ENCODE results near the gene HOXB5.
A peak's percentile ranks its signal among the peaks of the same experiment; 100 is the strongest.

HOXB5 gene

DNA sequence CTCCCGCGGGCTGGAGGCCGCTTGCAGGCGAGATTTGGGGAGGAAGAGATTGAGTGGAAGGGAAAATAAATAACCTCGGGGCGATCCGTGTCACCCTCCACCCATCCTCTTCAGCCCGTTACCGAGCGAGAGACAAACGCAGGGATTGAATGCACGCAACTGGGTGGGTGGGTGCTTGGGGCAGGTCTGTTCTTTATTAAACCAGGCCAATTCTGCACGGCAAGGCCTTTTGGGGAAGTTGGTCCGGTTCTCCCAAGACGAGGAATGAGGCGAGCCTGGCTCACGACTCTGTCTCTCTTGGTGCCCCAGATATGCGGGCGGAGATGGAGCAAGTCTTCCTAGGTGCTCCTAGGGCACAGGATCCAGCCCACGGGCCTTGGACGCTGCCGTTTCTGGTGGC is 17.6 kb upstream of the HOXB5 start:
- H3K4me3 ChIP-seq: peak overlapping the region; percentile 38 to 49

GRCh38 chr17:48610282-48611211 is 17.0 kb upstream of the HOXB5 start, which contains the start of gene HOXB7:
TSS of gene HOXB7 (minus strand) at chr17:48611017. CDS start at chr17:48610918, 99 bp downstream.
- Histone ChIP-seq H3K4me3 (peak within 1 kb of the TSS; percentile 38 to 49), H3K27me3 (peaks cover 12 to 99% of the 10 kb centered on the region in 2 donors), H3K4me1 (peaks cover 0 to 50% (median 43%) of the 10 kb centered on the region in 4 donors), H3K9me3 (no peaks in the 10 kb centered on the region), H3K27ac (peak within 1 kb of the TSS in 1 of 2 donors; percentile 6), H3K36me3 (no peaks in the 10 kb centered on the region)
- TF ChIP-seq, protein P1, sequence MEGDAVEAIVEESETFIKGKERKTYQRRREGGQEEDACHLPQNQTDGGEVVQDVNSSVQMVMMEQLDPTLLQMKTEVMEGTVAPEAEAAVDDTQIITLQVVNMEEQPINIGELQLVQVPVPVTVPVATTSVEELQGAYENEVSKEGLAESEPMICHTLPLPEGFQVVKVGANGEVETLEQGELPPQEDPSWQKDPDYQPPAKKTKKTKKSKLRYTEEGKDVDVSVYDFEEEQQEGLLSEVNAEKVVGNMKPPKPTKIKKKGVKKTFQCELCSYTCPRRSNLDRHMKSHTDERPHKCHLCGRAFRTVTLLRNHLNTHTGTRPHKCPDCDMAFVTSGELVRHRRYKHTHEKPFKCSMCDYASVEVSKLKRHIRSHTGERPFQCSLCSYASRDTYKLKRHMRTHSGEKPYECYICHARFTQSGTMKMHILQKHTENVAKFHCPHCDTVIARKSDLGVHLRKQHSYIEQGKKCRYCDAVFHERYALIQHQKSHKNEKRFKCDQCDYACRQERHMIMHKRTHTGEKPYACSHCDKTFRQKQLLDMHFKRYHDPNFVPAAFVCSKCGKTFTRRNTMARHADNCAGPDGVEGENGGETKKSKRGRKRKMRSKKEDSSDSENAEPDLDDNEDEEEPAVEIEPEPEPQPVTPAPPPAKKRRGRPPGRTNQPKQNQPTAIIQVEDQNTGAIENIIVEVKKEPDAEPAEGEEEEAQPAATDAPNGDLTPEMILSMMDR (IDR thresholded peaks at IDR 0.05): no peak
- intact Hi-C loops (cut with DNase I; ENCODE audit: low total_unique reads): no loop called here
- peak in 1 of 2 donors; percentile 54 for DNase-seq

More for the DNA sequence above, 17.6 kb upstream of the HOXB5 start:
- TF ChIP-seq, protein P1 (IDR thresholded peaks at IDR 0.05): no peak
- Histone ChIP-seq H3K36me3 (no peaks in the 10 kb centered on the region), H3K27me3 (peaks cover 12 to 99% of the 10 kb centered on the region in 2 donors), H3K4me1 (peaks cover 0 to 50% (median 43%) of the 10 kb centered on the region in 4 donors), H3K9me3 (no peaks in the 10 kb centered on the region), H3K27ac (no peak overlapping the region)
- intact Hi-C loops (cut with DNase I; ENCODE audit: low total_unique reads): no loop called here
- DNase-seq: no peak

GRCh38 chr17:48609759-48610281 is 16.2 kb upstream of the HOXB5 start:
- H3K27me3 ChIP-seq: peaks cover 12 to 99% of the 10 kb centered on the region in 2 donors
- peak overlapping the region; percentile 38 to 49 for H3K4me3 ChIP-seq
- peaks cover 0 to 50% (median 43%) of the 10 kb centered on the region in 4 donors for H3K4me1 ChIP-seq
- H3K9me3 ChIP-seq: no peaks in the 10 kb centered on the region
- intact Hi-C loops (cut with DNase I; ENCODE audit: low total_unique reads): no loop called here
- H3K27ac ChIP-seq: peak overlapping the region in 1 of 2 donors; percentile 1
- H3K36me3 ChIP-seq: no peaks in the 10 kb centered on the region
- no peak for DNase-seq
- TF ChIP-seq, protein P1 (IDR thresholded peaks at IDR 0.05): no peak

DNA sequence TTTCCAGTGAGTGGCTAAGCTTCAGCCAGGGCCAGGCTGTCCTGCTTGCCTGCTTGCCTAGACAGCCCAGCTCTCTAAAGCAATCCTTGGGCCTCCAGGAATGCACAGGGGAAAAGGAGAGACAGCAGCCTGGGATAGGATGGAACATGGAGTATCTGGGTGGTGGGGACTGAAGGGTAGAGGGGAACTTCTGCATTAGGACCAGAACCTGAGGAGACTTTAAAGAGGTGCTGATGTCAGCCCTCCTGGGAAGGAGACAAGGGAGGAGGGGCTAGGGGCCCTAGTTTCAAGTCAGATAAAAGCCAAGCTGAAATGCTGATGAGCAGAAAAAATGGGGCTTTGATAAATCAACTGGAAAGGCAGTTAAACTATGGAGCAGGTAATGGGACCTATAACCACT is 15.5 kb upstream of the HOXB5 start:
- Histone ChIP-seq H3K9me3 (no peaks in the 10 kb centered on the region), H3K4me1 (peaks cover 0 to 44% (median 37%) of the 10 kb centered on the region in 4 donors), H3K27me3 (peaks cover 12 to 99% of the 10 kb centered on the region in 2 donors), H3K4me3 (no peak overlapping the region), H3K27ac (no peak overlapping the region), H3K36me3 (no peaks in the 10 kb centered on the region)
- intact Hi-C loops (cut with DNase I; ENCODE audit: low total_unique reads): no loop called here
- no peak for DNase-seq
- TF ChIP-seq, protein P1 (IDR thresholded peaks at IDR 0.05): no peak

GRCh38 chr17:48608494-48608834 is 14.9 kb upstream of the HOXB5 start:
- H3K4me1 ChIP-seq: peaks cover 0 to 38% (median 34%) of the 10 kb centered on the region in 4 donors
- TF ChIP-seq, protein P1 (IDR thresholded peaks at IDR 0.05): no peak
- H3K4me3 ChIP-seq: no peak overlapping the region
- intact Hi-C loops (cut with DNase I; ENCODE audit: low total_unique reads): no loop called here
- peaks cover 12 to 99% of the 10 kb centered on the region in 2 donors for H3K27me3 ChIP-seq
- no peak for DNase-seq
- no peaks in the 10 kb centered on the region for H3K9me3 ChIP-seq
- no peak overlapping the region for H3K27ac ChIP-seq
- no peaks in the 10 kb centered on the region for H3K36me3 ChIP-seq
